HG02763 (cell line): ENCODE data around the gene TUBG2.
"Not testable (repeated sequence)": the region's sequence is repeated elsewhere in the genome, so short reads cannot be mapped to it uniquely, and the experiment has no call there.

Experiments
- ATAC-seq: cut with Tn5 transposase; IDR thresholded peaks from one replicate; pipeline ENCODE4 v1.9.1; 2021; ENCODE audit warnings: mild to moderate bottlenecking, moderate library complexity; ENCODE audit not compliant: unreplicated experiment

Gene TUBG2

DNA sequence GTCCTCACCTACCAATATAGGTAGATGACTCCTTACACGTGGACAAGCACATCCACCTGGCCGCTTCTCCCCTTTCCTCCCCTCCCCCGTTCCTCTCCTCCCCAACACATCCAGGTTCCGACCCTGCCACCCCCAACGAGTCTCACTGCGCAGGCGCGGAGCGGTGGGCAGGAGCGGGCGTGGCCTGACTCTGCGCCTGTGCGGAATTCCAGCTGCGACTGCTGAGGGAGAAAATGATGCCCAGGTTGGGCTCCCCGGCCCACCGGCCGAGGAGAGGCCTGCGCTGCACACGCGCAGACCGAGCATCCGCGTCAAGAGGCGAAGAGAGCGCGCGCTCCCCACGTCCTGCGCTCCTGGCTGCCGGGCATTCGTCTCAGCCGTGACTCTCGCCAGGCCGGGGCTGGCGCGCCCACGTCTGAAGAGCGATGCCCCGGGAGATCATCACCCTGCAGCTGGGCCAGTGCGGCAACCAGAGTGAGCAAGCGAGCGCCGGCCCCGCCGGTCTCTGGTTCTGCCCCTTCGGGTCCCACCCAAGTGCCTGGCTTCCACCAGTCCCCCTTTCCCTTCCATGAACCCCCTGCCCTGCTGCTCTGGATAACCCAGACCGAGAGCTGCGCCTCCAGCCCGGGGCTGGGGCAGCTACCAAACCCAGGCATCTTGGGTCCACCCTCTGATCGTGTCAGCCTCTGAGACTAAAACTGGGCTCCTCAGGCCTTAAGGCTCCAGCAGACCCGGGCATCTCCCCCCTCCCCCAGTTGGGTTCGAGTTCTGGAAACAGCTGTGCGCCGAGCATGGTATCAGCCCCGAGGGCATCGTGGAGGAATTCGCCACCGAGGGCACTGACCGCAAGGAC is at the start of gene TUBG2:
Gene TUBG2 (plus strand): TSS at position 206 of the 853 bp plus-strand sequence. CDS start 220 bp downstream, at position 426.
- peak; percentile 63 for ATAC-seq

DNA sequence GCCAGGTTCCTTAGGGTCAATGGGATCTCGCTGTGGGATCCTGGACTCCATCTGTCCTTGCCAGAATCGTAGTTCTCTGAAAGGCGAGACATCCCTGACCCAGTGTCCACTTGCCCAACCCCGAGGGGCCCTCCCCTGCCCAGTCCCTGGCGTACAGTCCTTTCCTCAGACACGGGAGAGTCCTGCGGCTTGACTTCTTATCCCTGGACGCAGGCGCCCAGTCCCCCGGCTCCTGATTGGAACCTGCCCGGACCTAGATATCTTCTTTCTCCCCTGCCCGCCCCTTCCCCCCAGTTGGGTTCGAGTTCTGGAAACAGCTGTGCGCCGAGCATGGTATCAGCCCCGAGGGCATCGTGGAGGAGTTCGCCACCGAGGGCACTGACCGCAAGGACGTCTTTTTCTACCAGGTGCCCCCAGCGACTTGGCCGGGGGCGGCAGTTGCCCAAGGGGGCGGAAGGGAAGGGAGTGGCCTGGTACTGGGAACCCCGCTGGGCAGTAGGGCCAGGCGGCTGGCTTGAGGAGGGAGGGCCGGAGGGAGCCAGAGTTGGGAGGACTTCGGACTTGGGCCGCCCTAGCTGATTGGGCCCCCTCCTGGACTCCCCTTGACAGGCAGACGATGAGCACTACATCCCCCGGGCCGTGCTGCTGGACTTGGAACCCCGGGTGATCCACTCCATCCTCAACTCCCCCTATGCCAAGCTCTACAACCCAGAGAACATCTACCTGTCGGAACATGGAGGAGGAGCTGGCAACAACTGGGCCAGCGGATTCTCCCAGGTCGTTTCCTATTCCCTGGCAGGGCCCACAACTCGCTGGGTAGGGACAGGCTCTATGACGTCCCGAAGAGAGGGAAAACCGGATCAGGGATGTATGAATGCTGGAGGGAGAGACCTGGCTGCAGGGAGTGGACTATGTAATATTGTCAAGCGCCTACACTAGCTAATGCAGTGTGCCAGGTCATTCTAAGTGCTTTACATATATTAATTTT is 49.0 kb upstream of the TUBG2 start:
- not testable (repeated sequence) for ATAC-seq

DNA sequence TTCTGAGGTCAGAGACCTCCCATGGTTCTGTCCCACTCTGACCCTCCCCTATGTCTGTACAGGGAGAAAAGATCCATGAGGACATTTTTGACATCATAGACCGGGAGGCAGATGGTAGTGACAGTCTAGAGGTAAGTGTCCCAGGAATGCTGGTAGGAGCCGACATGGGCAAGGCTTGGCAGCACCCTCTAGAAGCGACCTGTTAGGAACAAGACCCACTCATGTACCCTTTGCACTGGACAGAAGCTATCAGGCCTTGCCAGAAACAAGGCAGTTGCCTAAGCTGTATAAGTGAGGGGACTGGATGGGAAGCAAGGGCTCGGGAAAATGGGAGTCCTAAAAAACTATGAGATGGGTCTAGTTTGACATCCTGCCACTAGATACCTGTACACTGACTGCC is 47.1 kb upstream of the TUBG2 start:
- no peak for ATAC-seq

DNA sequence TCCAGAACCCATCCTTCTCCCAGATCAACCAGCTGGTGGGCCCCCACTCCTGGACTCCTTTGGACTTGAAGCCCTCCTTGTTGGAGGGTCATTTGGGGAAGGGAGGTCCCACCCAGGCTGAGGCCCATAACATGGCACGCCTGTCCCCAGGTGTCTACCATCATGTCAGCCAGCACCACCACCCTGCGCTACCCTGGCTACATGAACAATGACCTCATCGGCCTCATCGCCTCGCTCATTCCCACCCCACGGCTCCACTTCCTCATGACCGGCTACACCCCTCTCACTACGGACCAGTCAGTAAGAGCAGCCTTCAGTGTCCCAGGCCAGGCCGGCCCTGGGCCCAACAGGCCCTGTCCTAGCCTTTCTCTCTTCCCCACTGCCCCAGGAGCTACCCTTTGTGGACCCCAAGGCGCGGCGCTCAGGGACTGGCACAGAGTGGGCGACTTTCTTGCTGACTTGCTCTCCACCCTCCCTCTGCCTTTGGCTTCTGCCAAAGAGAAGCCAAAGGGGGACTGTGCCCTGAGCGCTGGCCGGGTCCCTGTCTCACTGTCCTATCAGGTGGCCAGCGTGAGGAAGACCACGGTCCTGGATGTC is 45.3 kb upstream of the TUBG2 start:
- no peak for ATAC-seq

DNA sequence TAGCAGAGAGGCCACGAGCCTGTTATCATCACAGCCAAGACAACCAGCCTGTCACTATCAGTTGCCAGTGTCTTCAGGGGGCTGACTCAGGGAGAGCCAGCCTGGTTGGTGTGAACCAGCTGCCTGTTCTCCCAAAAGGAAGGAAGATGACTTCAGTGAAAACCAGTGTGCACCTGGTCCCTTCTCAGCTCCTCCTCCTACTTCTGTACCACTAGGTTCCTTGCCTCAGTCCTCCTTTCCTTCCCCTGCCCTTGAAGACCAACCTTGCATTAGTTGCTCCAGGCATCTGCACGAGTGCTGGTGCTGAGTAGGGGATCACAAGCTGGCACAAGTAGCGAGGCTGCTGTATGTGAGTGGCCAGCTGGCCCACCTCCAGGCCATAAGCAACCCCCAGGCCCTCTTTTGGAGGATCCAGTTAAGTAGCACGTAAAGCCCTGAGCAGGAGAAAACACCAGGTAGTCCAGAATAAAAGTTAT is 41.1 kb upstream of the TUBG2 start:
- peak; percentile 17 for ATAC-seq

DNA sequence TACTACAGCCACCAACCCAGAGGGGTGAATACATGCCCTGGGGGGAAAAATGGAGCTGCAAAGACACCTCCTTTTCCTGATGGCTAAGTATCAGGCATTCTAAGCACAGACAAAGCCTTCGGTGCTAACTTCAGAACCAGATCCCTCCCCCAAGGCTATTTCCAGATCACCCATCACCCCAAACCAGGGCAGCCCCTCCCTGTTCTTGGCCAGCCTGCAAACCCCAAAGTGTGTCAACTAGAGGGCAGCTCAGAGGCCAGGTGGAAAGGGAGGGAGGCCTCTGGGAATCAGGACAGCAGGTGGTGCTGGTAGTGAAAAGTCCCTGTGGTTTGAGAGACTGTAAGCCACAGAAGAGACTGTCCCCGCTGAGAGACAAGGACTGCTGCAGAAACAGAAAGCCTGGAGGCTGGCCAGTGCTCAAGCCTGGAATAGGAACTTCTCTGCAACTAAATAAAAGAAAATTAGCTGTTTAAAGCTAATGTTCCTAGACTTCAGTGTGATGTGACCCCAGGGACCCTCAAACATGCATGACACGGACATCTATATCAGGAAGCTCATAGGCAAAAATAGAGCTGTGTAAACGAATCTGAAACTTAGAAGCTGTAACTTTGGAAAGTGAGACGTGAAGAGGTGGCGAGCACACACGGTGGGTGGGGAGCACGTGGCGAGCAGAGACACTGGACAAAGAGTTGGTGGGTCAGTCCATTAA is 40.5 kb upstream of the TUBG2 start:
- ATAC-seq: peak; percentile 76

DNA sequence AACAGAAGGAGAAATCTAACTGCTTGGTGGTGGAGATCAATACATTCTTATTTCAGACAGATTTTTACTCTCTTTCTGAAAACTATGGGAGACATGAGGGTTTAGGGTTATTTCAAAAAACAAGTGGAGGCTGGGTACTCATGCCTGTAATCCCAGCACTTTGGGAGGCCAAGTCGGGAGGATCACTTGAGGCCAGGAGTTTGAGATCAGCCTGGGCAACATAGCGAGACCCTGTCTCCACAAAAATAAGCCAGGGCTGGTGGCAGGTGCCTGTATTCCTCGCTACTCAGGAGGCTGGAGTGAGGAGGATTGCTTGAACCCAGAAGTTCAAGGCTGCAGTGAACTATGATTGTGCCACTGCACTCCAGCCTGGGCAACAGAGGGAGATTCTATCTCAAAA is 37.1 kb upstream of the TUBG2 start:
- not testable (repeated sequence) for ATAC-seq

DNA sequence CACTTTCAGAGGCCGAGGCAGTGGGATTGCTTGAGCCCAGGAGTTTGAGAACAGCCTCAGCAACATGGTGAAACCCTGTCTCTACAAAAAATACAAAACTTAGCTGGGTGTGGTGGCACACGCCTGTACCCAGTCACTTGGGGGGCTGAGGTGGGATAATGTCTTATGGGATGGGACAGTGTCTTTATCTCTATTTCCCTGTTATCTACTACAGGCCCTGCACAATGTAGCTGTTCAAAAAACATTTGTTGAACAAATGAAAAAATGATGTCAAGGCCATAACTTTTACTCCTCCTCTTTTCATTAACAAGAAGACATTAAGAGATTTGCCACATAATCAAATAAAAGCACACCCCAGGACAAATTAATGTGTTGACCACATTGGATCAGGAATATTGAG is 35.8 kb upstream of the TUBG2 start:
- no peak for ATAC-seq

DNA sequence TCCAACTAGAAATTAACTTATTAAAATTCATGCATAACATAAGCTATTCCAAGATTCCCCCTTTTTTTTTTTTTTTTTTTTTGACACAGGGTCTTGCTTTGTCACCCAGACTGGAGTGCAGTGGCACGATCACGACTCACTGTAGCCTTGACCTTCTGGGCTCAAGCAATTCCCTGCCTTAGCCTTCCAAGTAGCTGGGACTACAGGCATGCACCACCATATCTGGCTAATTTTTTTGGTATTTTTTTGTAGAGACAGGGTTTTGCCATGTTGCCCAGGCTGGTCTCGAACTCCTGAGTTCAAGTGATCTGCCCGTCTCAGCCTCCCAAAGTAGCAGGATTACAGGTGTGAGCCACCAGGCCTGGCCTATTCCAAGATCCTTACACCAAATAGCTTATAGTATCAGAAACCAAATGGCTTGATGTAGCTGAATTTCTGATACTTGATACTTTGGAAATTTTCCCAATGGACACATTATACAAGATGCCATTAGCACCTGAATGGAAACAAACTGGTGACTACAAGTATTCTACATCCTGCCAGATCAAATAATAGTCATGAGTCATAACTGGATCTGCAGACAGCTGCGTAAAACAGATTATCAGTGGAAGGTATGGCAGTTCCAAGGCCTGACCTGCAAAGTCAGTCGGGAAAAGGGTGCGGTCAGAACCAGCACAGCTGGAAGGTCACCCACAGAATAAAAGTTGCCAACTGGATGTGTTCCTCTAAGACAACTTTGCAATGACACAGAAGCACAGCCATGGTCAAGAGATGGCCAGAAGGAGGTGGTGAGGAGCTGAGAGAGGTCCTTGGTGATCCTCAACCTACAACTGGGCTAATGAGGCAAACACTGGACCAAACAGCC is 35.1 kb upstream of the TUBG2 start:
- no peak for ATAC-seq

DNA sequence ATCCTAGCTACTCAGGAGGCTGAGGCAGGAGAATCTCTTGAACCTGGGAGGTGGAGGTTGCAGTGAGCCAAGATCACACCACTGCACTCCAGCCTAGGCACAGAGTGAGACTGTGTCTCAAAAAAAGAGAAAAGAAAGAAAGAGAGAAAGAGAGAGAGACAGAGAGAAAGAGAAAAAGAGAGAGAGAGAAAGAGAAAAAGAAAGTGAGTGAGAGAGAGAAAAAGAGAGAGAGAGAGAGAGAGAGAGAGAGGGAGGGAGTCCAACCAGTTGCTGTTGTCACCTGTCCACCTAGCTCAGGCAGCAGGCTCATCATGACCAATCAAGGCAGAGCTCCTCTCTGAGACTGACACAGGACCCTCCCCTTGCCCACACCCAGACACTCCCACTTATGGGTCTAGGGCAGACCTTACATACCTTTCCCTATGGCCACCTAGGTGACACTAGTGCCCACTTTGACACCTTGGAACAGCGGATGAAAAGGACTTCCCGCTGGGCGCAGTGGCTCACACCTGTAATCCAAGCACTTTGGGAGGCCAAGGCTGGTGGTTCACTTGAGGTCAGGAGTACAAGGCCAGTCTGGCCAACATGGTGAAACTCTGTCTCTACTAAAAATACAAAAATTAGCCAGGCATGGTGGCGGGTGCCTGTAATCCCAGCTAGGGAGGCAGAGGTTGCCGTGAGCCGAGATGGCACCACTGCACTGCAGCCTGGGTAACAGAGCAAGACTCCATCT is 31.9 kb upstream of the TUBG2 start:
- not testable (repeated sequence) for ATAC-seq

DNA sequence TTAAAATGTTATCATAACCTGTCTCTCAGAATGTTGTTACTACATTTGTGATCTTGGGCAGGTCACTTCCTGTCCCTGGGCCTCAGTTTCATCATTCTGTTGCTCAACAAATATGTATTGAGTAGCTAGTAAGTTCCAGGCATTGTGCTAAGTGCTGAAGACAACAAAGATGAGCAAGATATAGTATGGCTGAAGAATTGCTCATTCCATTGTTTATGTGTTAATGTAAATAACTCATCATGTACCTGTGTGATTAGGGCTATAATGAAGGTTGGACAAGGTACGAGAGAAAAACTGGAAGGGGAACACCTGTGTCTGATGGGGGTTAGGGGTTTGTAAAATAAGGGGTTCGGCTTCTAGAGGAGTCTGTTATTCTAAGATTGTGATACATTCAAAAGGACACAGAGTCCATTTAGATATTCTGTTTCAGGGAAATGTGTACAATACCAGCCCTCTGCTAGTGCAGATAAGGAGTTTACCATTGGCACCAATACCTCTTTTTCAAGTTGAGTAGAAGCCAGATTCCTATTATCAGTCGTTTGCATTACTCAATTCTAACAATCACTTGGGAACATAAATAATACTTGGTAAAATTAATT is 29.6 kb upstream of the TUBG2 start:
- ATAC-seq: no peak

DNA sequence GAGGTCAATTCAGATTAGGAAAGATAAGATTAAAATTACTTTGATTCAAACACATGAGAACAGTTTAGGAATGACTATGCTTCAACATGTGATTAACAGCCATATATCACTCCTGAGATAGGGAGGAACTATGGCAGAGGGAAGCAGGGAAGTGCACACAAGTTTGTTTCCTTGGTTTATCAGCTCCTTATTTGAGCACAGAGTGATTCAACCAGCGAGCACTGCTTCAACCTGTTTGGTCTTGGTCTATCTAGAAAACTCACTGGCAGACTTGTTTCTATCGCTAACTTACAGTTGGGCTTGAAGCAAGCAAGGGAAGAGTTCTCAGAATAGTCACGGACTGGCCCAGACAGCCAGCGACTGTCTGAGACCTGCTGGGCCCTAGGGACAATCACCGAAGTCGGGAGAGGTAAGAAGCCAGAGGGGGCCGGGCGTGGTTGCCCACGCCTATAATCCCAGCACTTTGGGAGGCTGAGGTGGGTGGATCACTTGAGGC is 26.1 kb upstream of the TUBG2 start:
- ATAC-seq: no peak

DNA sequence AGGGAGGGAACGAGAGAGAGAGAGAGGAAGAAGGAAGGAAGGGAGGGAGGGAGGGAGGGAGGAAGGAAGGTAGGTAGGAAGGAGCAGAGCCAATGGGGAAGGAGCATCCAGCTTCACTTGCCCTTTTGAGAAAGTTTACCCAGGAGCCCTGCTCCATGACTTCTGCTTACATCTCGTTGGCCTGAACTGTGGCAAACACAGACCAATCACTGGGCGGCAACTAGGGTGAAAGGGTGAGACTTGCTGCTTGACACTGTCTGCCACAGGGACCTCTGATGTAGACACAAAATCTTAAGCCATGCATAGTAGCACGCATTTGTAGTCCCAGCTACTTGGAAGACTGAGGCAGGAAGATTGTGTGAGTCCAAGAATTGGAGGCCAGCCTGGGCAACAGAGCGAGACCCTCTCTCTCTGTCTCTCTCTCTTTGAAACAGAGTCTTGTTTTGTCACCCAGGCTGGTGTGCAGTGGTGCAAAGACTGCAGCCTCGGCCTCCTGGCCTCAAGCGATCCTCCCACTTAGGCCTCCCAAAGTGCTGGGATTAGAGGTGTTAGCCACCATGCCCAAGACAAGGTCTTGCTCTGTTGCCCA is 19.5 kb upstream of the TUBG2 start:
- no peak for ATAC-seq

DNA sequence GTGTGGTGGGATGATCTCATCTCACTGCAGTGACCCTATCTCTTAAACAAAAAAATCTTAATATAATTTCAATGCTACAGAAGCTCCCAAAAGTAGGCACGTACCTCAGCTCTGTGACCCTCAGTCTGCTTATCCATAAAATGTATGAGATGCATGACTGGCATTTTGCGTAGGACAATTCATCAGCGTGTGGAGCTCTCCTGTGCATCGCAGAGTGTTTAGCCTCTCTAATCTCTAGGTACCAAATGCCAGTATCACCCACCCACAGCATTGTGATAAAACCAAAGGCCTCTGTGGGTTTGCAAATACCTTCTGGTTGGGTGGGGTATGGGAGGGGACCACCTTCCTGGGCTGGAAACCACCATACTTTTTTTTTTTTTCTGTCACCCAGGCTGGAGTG is 19.0 kb upstream of the TUBG2 start:
- no peak for ATAC-seq

DNA sequence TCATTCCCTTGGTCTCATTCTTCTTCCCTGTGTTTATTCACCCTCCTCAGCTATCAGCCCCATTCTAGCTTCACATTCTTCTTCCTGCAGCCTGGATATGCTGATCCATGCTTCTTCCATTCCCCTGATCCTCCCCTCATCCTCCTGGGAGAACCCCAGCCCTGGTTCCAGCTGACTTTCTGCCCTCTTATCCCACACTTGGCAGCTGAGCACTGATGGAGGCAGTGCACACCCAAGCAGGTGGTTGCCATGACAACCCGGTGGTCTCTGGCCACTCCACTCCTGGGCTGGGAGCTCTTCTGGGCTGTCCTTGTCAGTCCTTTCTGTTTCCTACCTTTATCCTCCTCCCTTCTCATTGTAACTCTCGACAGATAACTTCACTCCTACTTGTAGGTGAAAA is 16.7 kb upstream of the TUBG2 start:
- no peak for ATAC-seq

DNA sequence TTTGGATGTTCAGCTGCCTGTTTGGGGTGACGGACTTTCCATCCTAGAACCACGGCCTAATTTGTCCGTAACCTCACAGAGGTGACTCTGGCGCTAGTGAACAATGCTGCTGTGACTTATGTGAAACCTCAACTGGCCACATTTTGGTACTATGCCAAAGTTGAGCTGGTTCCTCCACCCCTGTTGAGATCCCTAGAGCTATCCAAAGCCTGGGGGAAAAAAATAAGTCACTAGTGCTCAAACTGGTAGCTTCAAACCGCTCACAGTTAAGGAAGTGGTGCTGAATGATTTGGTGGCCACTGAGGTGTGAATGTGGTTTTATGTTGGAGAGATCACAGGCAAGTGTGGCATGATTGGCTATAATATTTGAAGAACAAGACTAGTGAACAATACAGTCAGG is 11.3 kb upstream of the TUBG2 start:
- ATAC-seq: no peak

DNA sequence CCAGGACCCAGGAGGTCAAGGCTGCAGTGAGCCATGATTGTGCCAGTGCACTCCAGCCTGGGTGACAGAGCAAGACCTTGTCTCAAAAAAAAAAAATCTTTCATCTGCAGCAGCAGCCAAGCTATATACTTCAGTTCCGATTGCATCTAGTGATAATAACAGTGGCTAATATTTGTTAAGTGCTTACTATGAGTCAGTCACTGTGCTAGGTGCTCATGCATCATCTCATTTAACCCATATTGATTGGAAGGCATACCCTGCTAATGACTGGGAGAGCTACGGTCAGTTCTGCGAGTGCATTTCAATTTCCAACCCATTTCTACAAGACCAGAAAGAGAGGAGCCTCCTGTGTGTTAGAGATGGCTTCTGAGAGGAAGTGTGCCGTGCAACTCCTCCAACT is 7.7 kb upstream of the TUBG2 start:
- ATAC-seq: no peak
